ENCODE measurements around the gene ERICH4. TPM values are rescaled to one million over a fixed set of nuclear protein-coding genes. Genes with fewer than 3 reads are reported as not detected.
A peak's percentile ranks its signal among the peaks of the same experiment; 100 is the strongest.

ERICH4 gene
- total and polyA plus RNA-seq, 2 of the 13 experiments (the other 11 are each of a cell fraction or from before 2014, with no cell fraction given) = 0.40 to 0.64 TPM

DNA sequence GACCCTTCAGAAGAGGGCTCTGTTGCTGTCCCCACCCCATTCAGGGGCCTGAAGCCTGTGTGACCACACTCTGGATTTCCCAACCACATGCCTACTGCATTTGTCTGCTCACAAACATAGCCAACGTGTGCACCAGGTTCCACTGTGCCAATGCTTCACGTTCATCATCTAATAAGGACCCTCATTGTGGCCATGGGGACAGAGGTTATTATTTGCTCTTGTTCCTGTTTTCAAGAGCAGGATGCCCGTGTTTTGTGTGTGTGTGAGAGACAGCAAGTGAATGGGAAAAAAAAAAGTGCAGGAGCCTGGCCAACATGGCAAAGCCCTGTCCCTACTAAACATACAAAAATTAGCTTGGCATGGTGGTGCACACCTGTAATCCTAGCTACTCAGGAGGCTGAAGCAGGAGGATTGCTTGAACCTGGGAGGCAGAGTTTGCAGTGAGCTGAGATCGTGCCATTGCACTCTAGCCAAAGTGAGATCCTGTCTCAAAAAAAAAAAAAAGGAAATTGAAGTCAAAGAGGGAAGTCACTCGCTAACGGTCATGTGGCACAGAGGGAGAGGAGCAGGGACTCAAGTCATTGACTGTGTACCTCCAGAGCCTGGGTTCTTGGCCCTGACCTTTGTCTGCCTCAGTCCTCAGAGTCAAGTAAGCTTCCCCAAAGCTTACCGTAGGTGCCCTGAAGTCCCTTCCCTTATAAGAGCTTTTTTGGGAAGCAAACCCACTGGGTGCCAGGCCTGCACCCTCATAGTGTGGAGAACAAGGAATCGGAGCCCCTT lies 22.7 kb upstream of the ERICH4 start (continued):
- TF ChIP-seq, protein P1, sequence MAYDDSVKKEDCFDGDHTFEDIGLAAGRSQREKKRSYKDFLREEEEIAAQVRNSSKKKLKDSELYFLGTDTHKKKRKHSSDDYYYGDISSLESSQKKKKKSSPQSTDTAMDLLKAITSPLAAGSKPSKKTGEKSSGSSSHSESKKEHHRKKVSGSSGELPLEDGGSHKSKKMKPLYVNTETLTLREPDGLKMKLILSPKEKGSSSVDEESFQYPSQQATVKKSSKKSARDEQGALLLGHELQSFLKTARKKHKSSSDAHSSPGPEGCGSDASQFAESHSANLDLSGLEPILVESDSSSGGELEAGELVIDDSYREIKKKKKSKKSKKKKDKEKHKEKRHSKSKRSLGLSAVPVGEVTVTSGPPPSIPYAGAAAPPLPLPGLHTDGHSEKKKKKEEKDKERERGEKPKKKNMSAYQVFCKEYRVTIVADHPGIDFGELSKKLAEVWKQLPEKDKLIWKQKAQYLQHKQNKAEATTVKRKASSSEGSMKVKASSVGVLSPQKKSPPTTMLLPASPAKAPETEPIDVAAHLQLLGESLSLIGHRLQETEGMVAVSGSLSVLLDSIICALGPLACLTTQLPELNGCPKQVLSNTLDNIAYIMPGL (CRISPR knock-in tag; IDR thresholded peaks at IDR 0.05; ENCODE audit: borderline replicate concordance in 1 of 2, low read depth in 1 of 2) = no peak

DNA sequence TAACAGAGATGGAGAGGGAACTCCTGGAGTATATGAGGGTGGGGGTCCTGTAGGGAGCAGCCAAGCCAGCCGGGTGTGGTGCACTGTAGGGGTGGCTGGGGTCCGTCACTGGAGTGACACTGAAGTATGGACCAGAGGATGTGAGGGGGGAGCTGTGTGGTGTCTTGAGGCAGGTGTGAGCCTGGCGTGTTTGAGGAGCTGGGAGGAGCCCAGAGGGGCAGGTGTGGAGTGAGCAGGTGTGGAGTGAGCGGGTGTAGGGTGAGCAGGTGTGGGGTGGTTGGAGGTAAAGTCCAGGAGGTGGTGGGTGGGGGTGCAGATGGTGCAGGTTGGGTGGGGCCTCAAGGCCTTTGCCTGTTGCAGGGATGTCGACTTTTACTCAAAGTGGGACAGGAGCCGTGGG lies 21.6 kb upstream of the ERICH4 start:
- intact Hi-C loops (cut with micrococcal nuclease; ENCODE audit: unreplicated experiment) (no loop called here), in situ Hi-C loops (cut with HindIII; ENCODE audit: extremely low pct_ligation_motif_present, low pct_unique_long_range_greater_than_20kb) (no loop called here)
- BruUV-seq (replicated peaks) = no TSS peak
- Histone ChIP-seq H3K27me3 (ENCODE audit: control insufficient read depth in 1 of 2, insufficient read depth in 2 of 2, low read length in 2 of 2) (no peaks in the 10 kb centered on the region), H3K4me1 (ENCODE audit: insufficient read depth, low read length) (peaks cover 22% of the 10 kb centered on the region), H3K79me2 (ENCODE audit: insufficient read depth, low read length) (no peaks in the 10 kb centered on the region), H2AFZ (ENCODE audit: low read length) (no peak overlapping the region), H3K9me3 (ENCODE audit: low read length) (no peaks in the 10 kb centered on the region), H3K9ac (ENCODE audit: insufficient read depth, low read depth, low read length) (no peak overlapping the region), H3K27ac (ENCODE audit: extremely low read length, insufficient read depth, low read length) (no peak overlapping the region), H3K4me2 (ENCODE audit: low read depth, low read length) (no peak overlapping the region), H3K36me3 (replicated peaks in 1 of 2; ENCODE audit: control insufficient read depth in 1 of 2, insufficient read depth in 2 of 2, low read length in 2 of 2) (peaks cover 21 to 32% of the 10 kb centered on the region in 2 experiments; a peak in 4 of 5 replicates), H3K4me3 (replicated peaks in 1 of 3; ENCODE audit: insufficient read depth in 1 of 3, low read depth in 2 of 3, low read length in 3 of 3) (no peak overlapping the region), H4K20me1 (ENCODE audit: insufficient read depth, low read length) (no peaks in the 10 kb centered on the region)
- ChIA-PET CTCF (ENCODE audit: low intra/inter-chr PET ratio, low total read pairs) (no interaction called here), POLR2A (no interaction called here)
- WGBS (ENCODE audit: low lambda C conversion rate) = 92% methylated on average over 6 of the region's 6 CpGs
- FAIRE-seq (no peak), DNase-seq (ENCODE audit: low spot score) (no peak), ATAC-seq (no peak)
- TF ChIP-seq POLR2AphosphoS2 (IDR thresholded peaks at IDR 0.05; ENCODE audit: low read depth, low read length) = no peak
- TF ChIP-seq AGO2 (optimal IDR thresholded peaks at IDR 0.05; ENCODE audit: low read depth, low read length) = peak; percentile 19

Data from HepG2 (cell line).